ENCODE data around the gene ZNF69.
"Not testable (repeated sequence)": the region's sequence is repeated elsewhere in the genome, so short reads cannot be mapped to it uniquely, and the experiment has no call there.

ZNF69 gene

GRCh38 chr19:11949614-11950080 lies 62.1 kb downstream of the ZNF69 start:
- DNase-seq; H3K23ac ChIP-seq (ENCODE audit: low read length); H4K91ac ChIP-seq (ENCODE audit: low read depth, low read length); H2AFZ ChIP-seq (ENCODE audit: insufficient read depth, low read length, poor library complexity); H3K79me2 ChIP-seq (ENCODE audit: control insufficient read depth, insufficient read depth, low read length, poor library complexity); H4K12ac ChIP-seq (ENCODE audit: low read depth, low read length); H2BK5ac ChIP-seq (ENCODE audit: low read depth, low read length, poor library complexity); H3K4me3 ChIP-seq (ENCODE audit: low read depth, low read length); H3K27ac ChIP-seq (ENCODE audit: low read depth, low read length); H3K18ac ChIP-seq (ENCODE audit: low read length); H2AK5ac ChIP-seq (ENCODE audit: low read length); H3K4me2 ChIP-seq (ENCODE audit: low read length); H3K4ac ChIP-seq (ENCODE audit: low read depth, low read length); H3K79me1 ChIP-seq (ENCODE audit: low read length); H3K4me1 ChIP-seq (ENCODE audit: control insufficient read depth in 1 of 2, insufficient read depth in 2 of 2, low read length in 2 of 2); H3K9ac ChIP-seq (ENCODE audit: low read length); H3K27me3 ChIP-seq (ENCODE audit: insufficient read depth, low read length); H3K14ac ChIP-seq (ENCODE audit: low read length); H2BK12ac ChIP-seq (ENCODE audit: low read length); H2BK120ac ChIP-seq (ENCODE audit: insufficient read depth, low read length, poor library complexity); H4K8ac ChIP-seq (ENCODE audit: low read depth, low read length): not testable (repeated sequence)
- WGBS (ENCODE audit: extremely low coverage, insufficient coverage, insufficient read length) = no CpG with 5 or more reads among the region's 4 CpGs
- H3K36me3 ChIP-seq (ENCODE audit: control insufficient read depth in 1 of 2, insufficient read depth in 2 of 2, low read length in 2 of 2) = peaks cover 25 to 48% of the 10 kb centered on the region in 2 experiments
- H3K9me3 ChIP-seq (ENCODE audit: insufficient read depth, low read depth, low read length) = peaks cover 38% of the 10 kb centered on the region

GRCh38 chr19:11950312-11950711 lies 62.7 kb downstream of the ZNF69 start:
- peaks cover 25 to 44% of the 10 kb centered on the region in 2 experiments for H3K36me3 ChIP-seq (ENCODE audit: control insufficient read depth in 1 of 2, insufficient read depth in 2 of 2, low read length in 2 of 2)
- no peak overlapping the region for H2BK120ac ChIP-seq (ENCODE audit: insufficient read depth, low read length, poor library complexity)
- H3K23ac ChIP-seq (ENCODE audit: low read length) = no peak overlapping the region
- H3K27ac ChIP-seq (ENCODE audit: low read depth, low read length) = no peak overlapping the region
- no peak overlapping the region for H4K8ac ChIP-seq (ENCODE audit: low read depth, low read length)
- no peak overlapping the region for H3K4me3 ChIP-seq (ENCODE audit: low read depth, low read length)
- H3K9me3 ChIP-seq (ENCODE audit: insufficient read depth, low read depth, low read length) = peaks cover 36% of the 10 kb centered on the region
- H3K79me2 ChIP-seq (ENCODE audit: control insufficient read depth, insufficient read depth, low read length, poor library complexity) = no peaks in the 10 kb centered on the region
- WGBS (ENCODE audit: extremely low coverage, insufficient coverage, insufficient read length) = no CpG with 5 or more reads among the region's 5 CpGs
- no peak overlapping the region for H3K9ac ChIP-seq (ENCODE audit: low read length)
- no peak overlapping the region for H2AK5ac ChIP-seq (ENCODE audit: low read length)
- no peak overlapping the region for H3K18ac ChIP-seq (ENCODE audit: low read length)
- H4K12ac ChIP-seq (ENCODE audit: low read depth, low read length) = no peak overlapping the region
- no peak overlapping the region for H2AFZ ChIP-seq (ENCODE audit: insufficient read depth, low read length, poor library complexity)
- H3K27me3 ChIP-seq (ENCODE audit: insufficient read depth, low read length) = no peaks in the 10 kb centered on the region
- H3K4me2 ChIP-seq (ENCODE audit: low read length) = no peak overlapping the region
- H4K91ac ChIP-seq (ENCODE audit: low read depth, low read length) = no peak overlapping the region
- no peak overlapping the region for H2BK5ac ChIP-seq (ENCODE audit: low read depth, low read length, poor library complexity)
- no peaks in the 10 kb centered on the region for H3K79me1 ChIP-seq (ENCODE audit: low read length)
- no peaks in the 10 kb centered on the region for H3K4me1 ChIP-seq (ENCODE audit: control insufficient read depth in 1 of 2, insufficient read depth in 2 of 2, low read length in 2 of 2)
- no peak overlapping the region for H3K14ac ChIP-seq (ENCODE audit: low read length)
- no peak overlapping the region for H2BK12ac ChIP-seq (ENCODE audit: low read length)
- H3K4ac ChIP-seq (ENCODE audit: low read depth, low read length) = no peak overlapping the region
- no peak for DNase-seq

Measured in trophoblast cell (in vitro differentiated cells and primary cell).